ENCODE results near the gene CPN2. TPM values are rescaled to one million over a fixed set of nuclear protein-coding genes. Genes with fewer than 3 reads are reported as not detected.
A peak's percentile ranks its signal among the peaks of the same experiment; 100 is the strongest.

The CPN2 gene
- total and polyA plus RNA-seq, 2 of the 13 experiments (the other 11 are each of a cell fraction or from before 2014, with no cell fraction given), result 26.7 to 27.7 TPM

GRCh38 chr3:194351080-194351672 lies at the start of gene CPN2 (continued):
- TF ChIP-seq THRA (CRISPR knock-in tag; IDR thresholded peaks at IDR 0.05; ENCODE audit: borderline replicate concordance) (peak; percentile 81), ZSCAN22 (CRISPR knock-in tag; IDR thresholded peaks at IDR 0.05) (no peak), NR3C1 (CRISPR knock-in tag; IDR thresholded peaks at IDR 0.05) (no peak), NR2F2 (IDR thresholded peaks at IDR 0.05; ENCODE audit: borderline replicate concordance, low read depth) (peak; percentile 75; the same call in 1 of the 2 replicates), BORCS8-MEF2B (CRISPR knock-in tag; IDR thresholded peaks at IDR 0.05) (no peak), KDM5B (CRISPR knock-in tag; IDR thresholded peaks at IDR 0.05; ENCODE audit: borderline replicate concordance) (peak; percentile 70; the same call in 1 of the 2 replicates), RBM39 (IDR thresholded peaks at IDR 0.05; ENCODE audit: low read depth, low read length, poor library complexity, severe bottlenecking) (peak; percentile 61), U2AF2 (IDR thresholded peaks at IDR 0.05; ENCODE audit: low read depth, low read length) (no peak), TMF1 (CRISPR knock-in tag; IDR thresholded peaks at IDR 0.05; ENCODE audit: low read depth) (no peak), HNRNPUL1 (IDR thresholded peaks at IDR 0.05; ENCODE audit: low read depth, low read length) (no peak), ZNF800 (CRISPR knock-in tag; IDR thresholded peaks at IDR 0.05) (no peak), GMEB2 (CRISPR knock-in tag; IDR thresholded peaks at IDR 0.05; ENCODE audit: low read depth) (no peak), BRF2 (CRISPR knock-in tag; IDR thresholded peaks at IDR 0.05) (no peak), ZNF782 (CRISPR knock-in tag; IDR thresholded peaks at IDR 0.05; ENCODE audit: borderline replicate concordance) (peak; percentile 43; the same call in 1 of the 2 replicates), ZBTB8A (CRISPR knock-in tag; IDR thresholded peaks at IDR 0.05; ENCODE audit: borderline replicate concordance, low read depth) (no peak), RORA (CRISPR knock-in tag; IDR thresholded peaks at IDR 0.05) (no peak), ZSCAN30 (CRISPR knock-in tag; IDR thresholded peaks at IDR 0.05) (no peak), ARNT2 (CRISPR knock-in tag; IDR thresholded peaks at IDR 0.05; ENCODE audit: low read depth) (peak; percentile 38; the same call in 1 of the 2 replicates), ARHGAP35 (CRISPR knock-in tag; IDR thresholded peaks at IDR 0.05; ENCODE audit: borderline replicate concordance) (no peak), ESRRA (CRISPR knock-in tag; IDR thresholded peaks at IDR 0.05; ENCODE audit: low read depth) (peak; percentile 89), NAIF1 (CRISPR knock-in tag; IDR thresholded peaks at IDR 0.05; ENCODE audit: borderline replicate concordance) (0 out of 2 replicates have a peak, but pooled peaks have one; percentile 25), HBP1 (CRISPR knock-in tag; IDR thresholded peaks at IDR 0.05; ENCODE audit: low read depth) (no peak)
